HFFc6 (cell line): ENCODE results near the gene GSAP. TPM values are rescaled to one million over a fixed set of nuclear protein-coding genes. Genes with fewer than 3 reads are reported as not detected.

ENCODE experiments used
- DNase-seq: peaks from one replicate; pipeline ENCODE4 v3.0.0-alpha.2; 2018
- H3K27ac Mint-ChIP-seq: 2 replicates; pipeline ENCODE4 v1.8.0; 2020; ENCODE audit warnings: mild to moderate bottlenecking, mixed read lengths
- H3K27me3 Mint-ChIP-seq: 2 replicates; pipeline ENCODE4 v1.8.0; 2021; ENCODE audit warnings: mild to moderate bottlenecking, moderate library complexity, mixed read lengths; ENCODE audit not compliant: insufficient read depth
- H3K36me3 Mint-ChIP-seq: 2 replicates; pipeline ENCODE4 v1.8.0; 2021; ENCODE audit warnings: low read depth, mixed read lengths
- H3K4me1 Mint-ChIP-seq: 2 replicates; pipeline ENCODE4 v1.8.0; 2020; ENCODE audit warnings: low read depth, mixed read lengths
- H3K4me3 Mint-ChIP-seq: 2 replicates; pipeline ENCODE4 v1.8.0; 2020; ENCODE audit warnings: mild to moderate bottlenecking, moderate library complexity, mixed read lengths
- H3K9me3 Mint-ChIP-seq: 2 replicates; pipeline ENCODE4 v1.8.0; 2020; ENCODE audit warnings: mild to moderate bottlenecking, mixed read lengths
- total RNA-seq, 6 experiments: library from RNA; stranded (reverse); fragmentation: NEBNext Ultra II Directional; extraction: Animal tissue kit (Norgen Biotek cat#: 25700); gene quantifications; 2 replicates in 1 of 6; 3 replicates in 5 of 6; pipeline ENCODE4 v1.2.3, GENCODE V29; 2021
- TF ChIP-seq, protein P1 (sequence below): fragments of 200-600 bp; sonication (generic); IDR thresholded peaks from 2 replicates; pipeline ENCODE4 v1.5.0; 2021; ENCODE audit warnings: antibody characterized with exemption, mild to moderate bottlenecking

GSAP gene
- total RNA-seq, 6 experiments from 2014 or later, result 1.4 to 2.8 (median 2.2) TPM

DNA sequence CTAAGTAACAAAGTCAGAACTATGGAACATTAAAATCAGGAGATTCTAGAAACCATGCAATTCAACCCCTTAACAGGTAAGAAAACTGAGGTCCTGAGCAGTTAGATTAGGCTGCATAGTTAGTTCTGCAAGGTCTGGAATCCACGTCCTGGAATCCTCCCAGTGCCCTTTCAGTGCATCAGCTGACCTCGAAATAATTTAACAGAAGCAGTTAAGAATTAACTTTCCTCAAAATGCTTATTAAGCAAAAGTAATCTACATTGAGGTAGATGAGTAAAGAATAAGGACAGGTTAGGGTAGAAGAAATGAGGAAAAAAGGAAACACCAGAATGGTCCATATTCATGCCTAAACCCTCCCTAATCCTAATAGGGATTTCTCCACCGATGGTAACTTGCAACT, 37.6 kb downstream of the GSAP start:
- no peak overlapping the region for H3K27ac Mint-ChIP-seq
- H3K36me3 Mint-ChIP-seq, result no peaks in the 10 kb centered on the region
- TF ChIP-seq, protein P1, sequence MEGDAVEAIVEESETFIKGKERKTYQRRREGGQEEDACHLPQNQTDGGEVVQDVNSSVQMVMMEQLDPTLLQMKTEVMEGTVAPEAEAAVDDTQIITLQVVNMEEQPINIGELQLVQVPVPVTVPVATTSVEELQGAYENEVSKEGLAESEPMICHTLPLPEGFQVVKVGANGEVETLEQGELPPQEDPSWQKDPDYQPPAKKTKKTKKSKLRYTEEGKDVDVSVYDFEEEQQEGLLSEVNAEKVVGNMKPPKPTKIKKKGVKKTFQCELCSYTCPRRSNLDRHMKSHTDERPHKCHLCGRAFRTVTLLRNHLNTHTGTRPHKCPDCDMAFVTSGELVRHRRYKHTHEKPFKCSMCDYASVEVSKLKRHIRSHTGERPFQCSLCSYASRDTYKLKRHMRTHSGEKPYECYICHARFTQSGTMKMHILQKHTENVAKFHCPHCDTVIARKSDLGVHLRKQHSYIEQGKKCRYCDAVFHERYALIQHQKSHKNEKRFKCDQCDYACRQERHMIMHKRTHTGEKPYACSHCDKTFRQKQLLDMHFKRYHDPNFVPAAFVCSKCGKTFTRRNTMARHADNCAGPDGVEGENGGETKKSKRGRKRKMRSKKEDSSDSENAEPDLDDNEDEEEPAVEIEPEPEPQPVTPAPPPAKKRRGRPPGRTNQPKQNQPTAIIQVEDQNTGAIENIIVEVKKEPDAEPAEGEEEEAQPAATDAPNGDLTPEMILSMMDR, result no peak
- peaks cover 2% of the 10 kb centered on the region; the same call in 1 of the 2 replicates for H3K27me3 Mint-ChIP-seq
- no peak overlapping the region for H3K4me3 Mint-ChIP-seq
- H3K9me3 Mint-ChIP-seq, result no peaks in the 10 kb centered on the region
- no peak for DNase-seq
- peaks cover 13% of the 10 kb centered on the region for H3K4me1 Mint-ChIP-seq

DNA sequence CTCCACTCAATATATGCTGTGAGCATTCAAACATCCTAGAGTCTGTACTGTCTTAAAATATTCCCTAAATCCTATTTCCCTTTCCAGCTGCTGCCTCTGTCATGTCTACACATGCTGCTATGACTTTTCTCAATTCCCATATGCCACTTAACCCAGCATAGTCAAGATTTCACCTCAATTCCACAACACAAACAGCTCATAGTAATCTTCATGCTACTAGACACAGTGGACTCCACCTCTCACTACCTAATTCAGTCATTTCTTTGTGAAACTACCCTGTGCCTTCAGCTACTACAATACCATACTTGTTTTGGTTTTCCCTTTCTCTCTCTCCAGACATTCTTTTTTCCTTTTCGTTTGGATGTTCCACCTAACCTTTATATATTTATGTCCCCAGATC, 45.5 kb downstream of the GSAP start:
- 0 out of 2 replicates have a peak, but pooled peaks cover 5% of the 10 kb centered on the region for H3K4me1 Mint-ChIP-seq
- DNase-seq, result no peak
- H3K4me3 Mint-ChIP-seq, result no peak overlapping the region
- H3K27ac Mint-ChIP-seq, result no peak overlapping the region
- no peaks in the 10 kb centered on the region for H3K27me3 Mint-ChIP-seq
- H3K9me3 Mint-ChIP-seq, result peaks cover 11% of the 10 kb centered on the region
- peaks cover 12% of the 10 kb centered on the region for H3K36me3 Mint-ChIP-seq
- TF ChIP-seq, protein P1, result no peak

DNA sequence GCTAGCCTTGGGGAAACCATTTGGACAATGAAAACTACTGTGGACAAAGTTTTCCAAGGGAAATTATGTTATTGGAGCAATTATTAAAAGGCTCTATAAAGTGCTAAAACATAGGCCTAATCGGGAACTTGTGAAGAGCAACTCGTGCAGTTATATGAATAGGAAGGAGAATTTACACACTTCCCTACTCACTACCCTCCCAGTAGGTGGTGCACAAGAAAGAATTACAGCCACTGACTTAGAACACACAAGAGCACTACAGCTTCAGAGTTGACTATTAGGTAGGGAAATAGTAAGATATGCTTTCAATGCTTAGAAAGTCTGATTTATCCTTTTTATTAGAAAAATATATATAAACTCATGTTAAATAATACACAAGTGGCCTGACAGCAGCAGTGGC, 47.2 kb downstream of the GSAP start:
- no peak for DNase-seq
- Mint-ChIP-seq H3K4me1 (0 out of 2 replicates have a peak, but pooled peaks cover 3% of the 10 kb centered on the region), H3K9me3 (peaks cover 11% of the 10 kb centered on the region), H3K4me3 (no peak overlapping the region), H3K27me3 (no peaks in the 10 kb centered on the region), H3K36me3 (peaks cover 12% of the 10 kb centered on the region), H3K27ac (no peak overlapping the region)
- TF ChIP-seq, protein P1, result peak; percentile 42; the same call in 1 of the 2 replicates

DNA sequence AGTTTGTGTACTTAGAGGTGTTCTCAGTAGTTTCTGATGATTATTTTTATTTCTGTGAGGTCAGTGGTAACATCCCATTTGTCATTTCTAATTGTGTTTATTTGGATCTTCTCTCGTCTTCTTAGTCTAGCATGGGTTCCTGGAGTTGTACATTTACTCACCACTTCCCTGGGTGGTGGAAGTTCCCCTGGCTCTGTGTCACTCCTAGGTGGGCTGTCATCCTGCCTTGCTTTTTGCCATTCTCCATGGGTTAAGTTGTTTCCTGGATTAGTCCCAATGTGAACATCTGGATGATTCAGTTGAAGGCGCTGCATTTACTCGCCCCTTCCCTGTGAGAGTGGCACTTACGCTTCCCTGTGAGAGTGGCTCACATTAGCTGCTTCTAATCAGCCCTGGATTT, 48.2 kb downstream of the GSAP start:
- H3K27ac Mint-ChIP-seq, result no peak overlapping the region
- H3K4me3 Mint-ChIP-seq, result no peak overlapping the region
- no peaks in the 10 kb centered on the region; the same call in 1 of the 2 replicates for H3K27me3 Mint-ChIP-seq
- no peak for DNase-seq
- TF ChIP-seq, protein P1, result no peak
- peaks cover 12% of the 10 kb centered on the region for H3K36me3 Mint-ChIP-seq
- peaks cover 11% of the 10 kb centered on the region for H3K9me3 Mint-ChIP-seq
- no peaks in the 10 kb centered on the region for H3K4me1 Mint-ChIP-seq

- H3K4me3 Mint-ChIP-seq, result no peak overlapping the region
- H3K27me3 Mint-ChIP-seq, result no peaks in the 10 kb centered on the region; the same call in 1 of the 2 replicates
- DNase-seq, result no peak
- no peaks in the 10 kb centered on the region for H3K4me1 Mint-ChIP-seq
- H3K36me3 Mint-ChIP-seq, result peaks cover 12% of the 10 kb centered on the region
- H3K9me3 Mint-ChIP-seq, result peaks cover 11% of the 10 kb centered on the region
- H3K27ac Mint-ChIP-seq, result no peak overlapping the region
- TF ChIP-seq, protein P1, result no peak
Measured at GRCh38 chr7:77362905-77363304, 53.2 kb downstream of the GSAP start.

- Mint-ChIP-seq H3K4me1 (no peaks in the 10 kb centered on the region), H3K9me3 (no peaks in the 10 kb centered on the region), H3K4me3 (no peak overlapping the region), H3K27ac (no peak overlapping the region), H3K36me3 (no peaks in the 10 kb centered on the region; the same call in 1 of the 2 replicates), H3K27me3 (no peaks in the 10 kb centered on the region; the same call in 1 of the 2 replicates)
- no peak for DNase-seq
- TF ChIP-seq, protein P1, result no peak
Measured at GRCh38 chr7:77360969-77361368, 55.2 kb downstream of the GSAP start.
